Testis (tissue), 3 donors: ENCODE data around the gene CRLF1. TPM values are rescaled to one million over a fixed set of nuclear protein-coding genes. Genes with fewer than 3 reads are reported as not detected.

Source experiments
- DNase-seq: peaks from one replicate; pipeline ENCODE4 v3.0.0-alpha.2; 2019
- H3K27ac ChIP-seq, 2 donors: fragments of 200-600 bp; sonication (generic); one replicate each; pipeline ENCODE4 v1.5.1; 2019
- H3K27me3 ChIP-seq: fragments of 200-600 bp; sonication (generic); one replicate; pipeline ENCODE4 v1.5.1; 2019
- H3K36me3 ChIP-seq: fragments of 200-600 bp; sonication (generic); one replicate; pipeline ENCODE4 v1.5.1; 2017; ENCODE audit warnings: low read depth; ENCODE audit errors: missing control alignments
- H3K4me1 ChIP-seq: fragments of 200-600 bp; sonication (generic); one replicate; pipeline ENCODE4 v1.5.1; 2019
- H3K4me3 ChIP-seq, 2 donors: fragments of 200-600 bp; sonication (generic); one replicate each; pipeline ENCODE4 v1.5.1; 2017 to 2019
- H3K9me3 ChIP-seq: fragments of 200-600 bp; sonication (generic); one replicate; pipeline ENCODE4 v1.5.1; 2017
- CTCF ChIP-seq, 3 experiments: fragments of 450-650 bp in 2 of 3; fragments of 200-600 bp in 1 of 3; sonication (generic) in 1 of 3; IDR thresholded peaks; one replicate each; pipeline ENCODE4 v1.5.1; 2016 to 2019; ENCODE audit warnings: antibody characterized with exemption in 3 of 3, mild to moderate bottlenecking in 2 of 3, moderate library complexity in 1 of 3
- POLR2A ChIP-seq: fragments of 450-650 bp; IDR thresholded peaks from one replicate; pipeline ENCODE4 v1.6.1; 2017; ENCODE audit warnings: antibody characterized with exemption, mild to moderate bottlenecking, moderate library complexity
- WGBS, 2 donors: methylation state at CpG; one replicate each; pipeline ENCODE4 v1.1.5; 2018; 5-methylcytosine and 5-hydroxymethylcytosine counted together
- intact Hi-C: fragments of 100-400 bp; cut with DNase I; formaldehyde crosslinking; loops from one replicate; pipeline ENCODE4 v1.15.1; 2023; ENCODE audit warnings: low total_unique reads
- polyA plus RNA-seq: library from polyadenylated mRNA; stranded (reverse); fragments of 350-450 nt; fragmentation: Illumina TruSeq; extraction: RNeasy Lipid Tissue Mini Kit (QIAGEN cat#74804); gene quantifications from one replicate; pipeline ENCODE4 v1.2.3, GENCODE V29; 2014; ENCODE audit warnings: low read depth, low replicate concordance; ENCODE audit not compliant: insufficient read depth
- total RNA-seq, 2 donors: library from RNA; depleted of rRNA; stranded (reverse); fragments of >200 nt; gene quantifications; one replicate each; pipeline ENCODE4 v1.2.3, GENCODE V29; 2016

The CRLF1 gene
- total and polyA plus RNA-seq, 3 donors from 2014 or later: 4.3 to 8.7 (median 5.3) TPM

GRCh38 chr19:18648973-18649315, 42.3 kb upstream of the CRLF1 start:
- H3K4me1 ChIP-seq: peaks cover 32% of the 10 kb centered on the region
- H3K9me3 ChIP-seq: no peaks in the 10 kb centered on the region
- intact Hi-C loops: no loop called here
- 51 to 65% methylated on average over 12 to 13 of the region's 13 CpGs for WGBS, 2 donors
- TF ChIP-seq POLR2A: no peak
- TF ChIP-seq CTCF (IDR thresholded peaks at IDR 0.05): no peak
- no peaks in the 10 kb centered on the region for H3K27me3 ChIP-seq
- no peak overlapping the region for H3K4me3 ChIP-seq
- peak; percentile 41 for DNase-seq
- no peaks in the 10 kb centered on the region for H3K36me3 ChIP-seq
- peak overlapping the region; percentile 27 to 85 for H3K27ac ChIP-seq

GRCh38 chr19:18647807-18648206, 41.2 kb upstream of the CRLF1 start:
- WGBS, 2 donors: 90 to 92% methylated on average over 10 of the region's 10 CpGs
- intact Hi-C loops: no loop called here
- H3K9me3 ChIP-seq: no peaks in the 10 kb centered on the region
- DNase-seq: no peak
- H3K36me3 ChIP-seq: no peaks in the 10 kb centered on the region
- no peak overlapping the region for H3K4me3 ChIP-seq
- TF ChIP-seq CTCF (IDR thresholded peaks at IDR 0.05) (no peak), POLR2A (no peak)
- H3K27me3 ChIP-seq: no peaks in the 10 kb centered on the region
- H3K4me1 ChIP-seq: peaks cover 32% of the 10 kb centered on the region
- H3K27ac ChIP-seq: peak overlapping the region in 1 of 2 donors; percentile 10

GRCh38 chr19:18647371-18647767, 40.8 kb upstream of the CRLF1 start:
- TF ChIP-seq CTCF (IDR thresholded peaks at IDR 0.05): no peak

GRCh38 chr19:18646535-18647370, 40.2 kb upstream of the CRLF1 start:
- H3K9me3 ChIP-seq: no peaks in the 10 kb centered on the region
- H3K4me1 ChIP-seq: peaks cover 32% of the 10 kb centered on the region
- no peaks in the 10 kb centered on the region for H3K36me3 ChIP-seq
- H3K27ac ChIP-seq: no peak overlapping the region
- TF ChIP-seq CTCF (IDR thresholded peaks at IDR 0.05): no peak
- no peak for TF ChIP-seq POLR2A
- intact Hi-C loops: no loop called here
- H3K4me3 ChIP-seq: no peak overlapping the region
- no peaks in the 10 kb centered on the region for H3K27me3 ChIP-seq
- no peak for DNase-seq
- WGBS, 2 donors: 79 to 84% methylated on average over 30 to 34 of the region's 34 CpGs

More at GRCh38 chr19:18647371-18647767, 40.8 kb upstream of the CRLF1 start:
- no peaks in the 10 kb centered on the region for H3K27me3 ChIP-seq
- H3K4me1 ChIP-seq: peaks cover 32% of the 10 kb centered on the region
- H3K9me3 ChIP-seq: no peaks in the 10 kb centered on the region
- no peak overlapping the region for H3K4me3 ChIP-seq
- peak overlapping the region in 1 of 2 donors; percentile 10 for H3K27ac ChIP-seq
- intact Hi-C loops: no loop called here
- WGBS, 2 donors: 44 to 77% methylated on average over 1 of the region's 1 CpG
- no peaks in the 10 kb centered on the region for H3K36me3 ChIP-seq
- no peak for DNase-seq

GRCh38 chr19:18645035-18645511, 38.5 kb upstream of the CRLF1 start:
- intact Hi-C loops: no loop called here
- DNase-seq: no peak
- peaks cover 23% of the 10 kb centered on the region for H3K4me1 ChIP-seq

More at GRCh38 chr19:18645035-18645511, 38.5 kb upstream of the CRLF1 start:
- Histone ChIP-seq H3K9me3 (no peaks in the 10 kb centered on the region), H3K4me3 (no peak overlapping the region), H3K27me3 (no peaks in the 10 kb centered on the region), H3K27ac (no peak overlapping the region), H3K36me3 (no peaks in the 10 kb centered on the region)
- WGBS, 2 donors: 80 to 86% methylated on average over 11 to 13 of the region's 13 CpGs
- TF ChIP-seq CTCF (IDR thresholded peaks at IDR 0.05) (no peak), POLR2A (no peak)
